KMS-11 (cell line): ENCODE data around the gene KRR1.

Experiments
- H2AFZ ChIP-seq: fragments of 200-600 bp; sonication (generic); 2 replicates; pipeline ENCODE4 v1.6.1; 2016; ENCODE audit warnings: antibody characterized with exemption, mixed run types, low read depth
- H3K27ac ChIP-seq: fragments of 200-600 bp; sonication (generic); 2 replicates; pipeline ENCODE4 v1.6.1; 2016; ENCODE audit warnings: mild to moderate bottlenecking, mixed run types
- H3K27me3 ChIP-seq: fragments of 200-600 bp; sonication (generic); 2 replicates; pipeline ENCODE4 v1.6.1; 2017; ENCODE audit warnings: mild to moderate bottlenecking, low read depth, mixed run types, moderate library complexity; ENCODE audit not compliant: insufficient read depth
- H3K36me3 ChIP-seq: fragments of 200-600 bp; sonication (generic); 2 replicates; pipeline ENCODE4 v1.6.1; 2017; ENCODE audit warnings: mild to moderate bottlenecking, mixed run types; ENCODE audit not compliant: insufficient read depth
- H3K4me1 ChIP-seq: fragments of 200-600 bp; sonication (generic); 2 replicates; pipeline ENCODE4 v1.6.1; 2016; ENCODE audit warnings: mild to moderate bottlenecking, low read depth, mixed run types; ENCODE audit not compliant: poor library complexity, severe bottlenecking
- H3K4me2 ChIP-seq: fragments of 200-600 bp; sonication (generic); 2 replicates; pipeline ENCODE4 v1.7.0; 2016; ENCODE audit warnings: mild to moderate bottlenecking, mixed run types
- H3K4me3 ChIP-seq: fragments of 200-600 bp; sonication (generic); IDR thresholded peaks from 2 replicates; pipeline ENCODE4 v1.6.1; 2017; ENCODE audit warnings: low read depth, low read length, mixed read lengths; ENCODE audit not compliant: insufficient read depth
- H3K79me2 ChIP-seq: fragments of 200-600 bp; sonication (generic); 2 replicates; pipeline ENCODE4 v1.6.1; 2016; ENCODE audit warnings: low read depth, mixed run types; ENCODE audit not compliant: insufficient read depth
- H3K9ac ChIP-seq: fragments of 200-600 bp; sonication (generic); 2 replicates; pipeline ENCODE4 v1.6.1; 2016; ENCODE audit warnings: mild to moderate bottlenecking, mixed run types
- H4K20me1 ChIP-seq: fragments of 200-600 bp; sonication (generic); 2 replicates; pipeline ENCODE4 v1.6.1; 2016; ENCODE audit warnings: mild to moderate bottlenecking, mixed run types; ENCODE audit not compliant: insufficient read depth
- CTCF ChIP-seq: fragments of 200-600 bp; sonication (generic); conservative IDR thresholded peaks from 2 replicates; pipeline ENCODE4 v1.6.1; 2017; ENCODE audit warnings: low read depth, mild to moderate bottlenecking, antibody characterized with exemption, low read length, moderate library complexity, mixed read lengths

Gene KRR1

GRCh38 chr12:75511116-75512048, at the start of gene KRR1:
Gene KRR1 (minus strand): TSS chr12:75511609. CDS start chr12:75511597, 12 bp downstream.
- H4K20me1 ChIP-seq = 0 out of 2 replicates have a peak, but pooled peaks cover 3% of the 10 kb centered on the region
- no peaks in the 10 kb centered on the region for H3K27me3 ChIP-seq
- TF ChIP-seq CTCF = 0 out of 2 replicates have a peak, but pooled peaks have one; percentile 6
- H3K27ac ChIP-seq = peak within 1 kb of the TSS; percentile 57
- 0 out of 2 replicates have a peak, but pooled peaks cover 2% of the 10 kb centered on the region for H3K36me3 ChIP-seq
- H3K9ac ChIP-seq = peak within 1 kb of the TSS; percentile 77
- H3K4me1 ChIP-seq = peaks cover 15% of the 10 kb centered on the region
- H2AFZ ChIP-seq = peak within 1 kb of the TSS; percentile 96
- peak within 1 kb of the TSS; percentile 61 for H3K4me3 ChIP-seq
- H3K4me2 ChIP-seq = peak within 1 kb of the TSS; percentile 63
- peaks cover 43% of the 10 kb centered on the region for H3K79me2 ChIP-seq

- no peak overlapping the region for H3K9ac ChIP-seq
- H3K27me3 ChIP-seq = no peaks in the 10 kb centered on the region
- no peaks in the 10 kb centered on the region for H3K36me3 ChIP-seq
- H3K4me1 ChIP-seq = no peaks in the 10 kb centered on the region
- H3K79me2 ChIP-seq = no peaks in the 10 kb centered on the region
- H4K20me1 ChIP-seq = no peaks in the 10 kb centered on the region
- no peak overlapping the region for H2AFZ ChIP-seq
- TF ChIP-seq CTCF = no peak
- no peak overlapping the region for H3K4me2 ChIP-seq
- H3K4me3 ChIP-seq = no peak overlapping the region
- H3K27ac ChIP-seq = no peak overlapping the region
These were observed 48.8 kb upstream of the KRR1 start for GRCh38 chr12:75560167-75560566.

- H3K4me2 ChIP-seq = no peak overlapping the region
- H3K36me3 ChIP-seq = no peaks in the 10 kb centered on the region
- TF ChIP-seq CTCF = no peak
- no peaks in the 10 kb centered on the region for H3K27me3 ChIP-seq
- H3K4me3 ChIP-seq = no peak overlapping the region
- H2AFZ ChIP-seq = no peak overlapping the region
- H3K4me1 ChIP-seq = no peaks in the 10 kb centered on the region
- no peak overlapping the region for H3K9ac ChIP-seq
- no peaks in the 10 kb centered on the region for H3K79me2 ChIP-seq
- H4K20me1 ChIP-seq = no peaks in the 10 kb centered on the region
- no peak overlapping the region for H3K27ac ChIP-seq
These were observed 46.9 kb upstream of the KRR1 start for GRCh38 chr12:75558287-75558686.

- Histone ChIP-seq H3K27ac (no peak overlapping the region), H3K36me3 (no peaks in the 10 kb centered on the region), H2AFZ (no peak overlapping the region), H3K9ac (no peak overlapping the region), H4K20me1 (no peaks in the 10 kb centered on the region), H3K4me1 (no peaks in the 10 kb centered on the region), H3K79me2 (no peaks in the 10 kb centered on the region), H3K4me2 (no peak overlapping the region), H3K27me3 (no peaks in the 10 kb centered on the region), H3K4me3 (no peak overlapping the region)
- TF ChIP-seq CTCF = no peak
These were observed 45.0 kb upstream of the KRR1 start for GRCh38 chr12:75556311-75556899.
